Heart left ventricle (tissue), 16 donors: ENCODE data around the gene PPP1R9A. TPM values are rescaled to one million over a fixed set of nuclear protein-coding genes. Genes with fewer than 3 reads are reported as not detected.

Experiments
- ATAC-seq, 4 donors: fragments of 200-7000 bp; cut with Tn5 transposase; one replicate each; pipeline ENCODE4 v1.9.1; 2020 to 2022; ENCODE audit warnings: moderate library complexity in 4 of 4, mild to moderate bottlenecking in 3 of 4, moderate number of reproducible peaks in 1 of 4
- DNase-seq, 5 donors: peaks; one replicate each; pipeline ENCODE4 v3.0.0-alpha.2; 2020
- H3K27ac ChIP-seq, 12 donors: fragments of 200-600 bp; sonication (generic) in 4 of 12; one replicate each; pipeline versions ENCODE4 v1.5.0 to v1.8.0; 2016 to 2022; ENCODE audit warnings: mild to moderate bottlenecking in 2 of 12
- H3K27me3 ChIP-seq, 9 donors: fragments of 200-600 bp; sonication (generic) in 2 of 9; one replicate each; pipeline versions ENCODE4 v1.5.1 to v1.8.0; 2016 to 2022; ENCODE audit warnings: mild to moderate bottlenecking in 3 of 9
- H3K36me3 ChIP-seq, 9 donors: fragments of 200-600 bp; sonication (generic) in 2 of 9; one replicate each; pipeline versions ENCODE4 v1.5.0 to v1.8.0; 2018 to 2022; ENCODE audit warnings: mild to moderate bottlenecking in 2 of 9
- H3K4me1 ChIP-seq, 12 donors: fragments of 200-600 bp; sonication (generic) in 4 of 12; one replicate each; pipeline versions ENCODE4 v1.5.0 to v1.8.0; 2016 to 2022; ENCODE audit warnings: mild to moderate bottlenecking in 3 of 12
- H3K4me3 ChIP-seq, 12 donors: fragments of 200-600 bp; sonication (generic) in 4 of 12; one replicate each; pipeline versions ENCODE4 v1.5.0 to v1.8.0; 2017 to 2022; ENCODE audit warnings: mild to moderate bottlenecking in 9 of 12, moderate library complexity in 4 of 12
- H3K9me3 ChIP-seq, 12 donors: fragments of 200-600 bp; sonication (generic) in 4 of 12; one replicate each; pipeline versions ENCODE4 v1.5.0 to v1.8.0; 2016 to 2022; ENCODE audit warnings: mild to moderate bottlenecking in 1 of 12
- CTCF ChIP-seq, 12 donors: fragments of 200-600 bp; sonication (generic) in 4 of 12; IDR thresholded peaks; one replicate each; pipeline versions ENCODE4 v1.5.0 to v1.8.0; 2018 to 2022; ENCODE audit warnings: antibody characterized with exemption in 12 of 12, mild to moderate bottlenecking in 5 of 12
- POLR2A ChIP-seq, 2 donors: fragments of 450-650 bp; IDR thresholded peaks; one replicate each; pipeline ENCODE4 v1.6.1; 2017; ENCODE audit warnings: antibody characterized with exemption in 2 of 2, mild to moderate bottlenecking in 2 of 2, moderate library complexity in 2 of 2
- WGBS, 4 donors: extraction: QIAGEN DNeasy Blood & Tissue Kit in 2 of 4; methylation state at CpG; one replicate each; pipeline versions ENCODE4 v1.1.5 to v1.1.7; 2013 to 2018; 5-methylcytosine and 5-hydroxymethylcytosine counted together
- intact Hi-C, 10 donors: fragments of 100-400 bp; cut with DNase I; formaldehyde crosslinking; loops; one replicate each; pipeline versions ENCODE4 v1.11.1 to v1.14.2; 2022
- polyA plus RNA-seq, 2 donors: library from polyadenylated mRNA; stranded (reverse); fragments of 200-250 nt; gene quantifications; one replicate each; pipeline ENCODE4 v1.2.3, GENCODE V29; 2013
- total RNA-seq, 9 donors: library from RNA; depleted of rRNA in 2 of 9; stranded (reverse); fragments of >200 nt in 2 of 9; fragmentation: NEBNext Ultra II Directional in 3 of 9; extraction: Animal tissue kit (Norgen Biotek cat#: 25700) in 3 of 9; gene quantifications; one replicate each; pipeline versions ENCODE4 v1.1.0 to v1.2.4, GENCODE V29; 2016 to 2023
- donor health status: ischemic (EF 13 %, LVEDD 7.1; RV severe dilation, severe dysfunction).
- donor health status: healthy with polysubstance abuse.
- donor health status: DM: no; HTN: yes; CAD: no.
- donor health status: DM: no; HTN: no; CAD: no.
- donor health status: ischemic (EF 25% LVEDD 6.9; RV normal size, moderate dysfunction).
- donor health status: ischemic (EF 25% LVEDD 5.7; RV mildly dilated, moderate dysfunction).
- donor health status: healthy.
- donor health status: DM: yes; HTN: yes; CAD: no.
- donor health status: ischemic (EF 35%, LVEDD 5.7; RV mildly dilated, moderate dysfunction).
- donor health status: nonischemic (EF 11% LVEDD 7.7; RV severe dilation, severe dysfunction).
- donor health status: DM: yes; HTN: yes; CAD: no.
- donor health status: PGD.
- donor health status: ischemic (EF 29% LVEDD 5.4; RV normal size, mild dysfunction).
- donor health status: nonischemic (EF 23%, LVEDD 6.1; RV moderate dilation, normal function).

The PPP1R9A gene
- total and polyA plus RNA-seq, 11 donors, result 3.6 to 42.8 (median 30.0) TPM

- no peaks in the 10 kb centered on the region for H3K36me3 ChIP-seq
- intact Hi-C loops, result loop anchor here in 4 of 10 donors (5.0 to 10.0 kb wide), 4 partner anchors 234 to 946 kb away; no protein-coding TSS in a partner anchor
- no peaks in the 10 kb centered on the region for H3K27me3 ChIP-seq
- H3K27ac ChIP-seq, result no peak overlapping the region
- no peak for ATAC-seq
- H3K9me3 ChIP-seq, result no peaks in the 10 kb centered on the region
- H3K4me3 ChIP-seq, result no peak overlapping the region
- DNase-seq, result no peak
- 79 to 84% (median 82%) methylated on average over 1 of the region's 1 CpG for WGBS, 4 donors
- TF ChIP-seq CTCF (IDR thresholded peaks at IDR 0.05) (no peak), POLR2A (IDR thresholded peaks at IDR 0.05) (no peak)
- no peaks in the 10 kb centered on the region for H3K4me1 ChIP-seq
Measured at GRCh38 chr7:95240921-95241320, 333.5 kb downstream of the PPP1R9A start.

GRCh38 chr7:95242266-95242665 is 334.9 kb downstream of the PPP1R9A start:
- intact Hi-C loops, result loop anchor here in 4 of 10 donors (5.0 to 10.0 kb wide), 4 partner anchors 233 to 947 kb away; no protein-coding TSS in a partner anchor
- ATAC-seq (no peak), DNase-seq (no peak)
- Histone ChIP-seq H3K9me3 (no peaks in the 10 kb centered on the region), H3K36me3 (no peaks in the 10 kb centered on the region), H3K27ac (no peak overlapping the region), H3K27me3 (no peaks in the 10 kb centered on the region), H3K4me3 (no peak overlapping the region), H3K4me1 (peaks cover 0 to 6% (median 0%) of the 10 kb centered on the region in 12 donors)
- WGBS, 4 donors, result 18 to 26% (median 23%) methylated on average over 2 of the region's 2 CpGs
- no peak for TF ChIP-seq POLR2A (IDR thresholded peaks at IDR 0.05)
- no peak for TF ChIP-seq CTCF (IDR thresholded peaks at IDR 0.05)

- DNase-seq, result no peak
- H3K4me3 ChIP-seq, result no peak overlapping the region
- H3K4me1 ChIP-seq, result peaks cover 0 to 6% (median 0%) of the 10 kb centered on the region in 12 donors
- TF ChIP-seq CTCF (IDR thresholded peaks at IDR 0.05), result no peak
- no peak for TF ChIP-seq POLR2A (IDR thresholded peaks at IDR 0.05)
- no peak overlapping the region for H3K27ac ChIP-seq
- no peaks in the 10 kb centered on the region for H3K9me3 ChIP-seq
- intact Hi-C loops, result loop anchor here in 8 of 10 donors (5.0 to 10.0 kb wide), 6 partner anchors 230 to 957 kb away; no protein-coding TSS in a partner anchor
- ATAC-seq, result no peak
- H3K36me3 ChIP-seq, result no peaks in the 10 kb centered on the region
- no peaks in the 10 kb centered on the region for H3K27me3 ChIP-seq
Measured at GRCh38 chr7:95244616-95245015, 337.2 kb downstream of the PPP1R9A start.

GRCh38 chr7:95245828-95246500 is 338.6 kb downstream of the PPP1R9A start:
- Histone ChIP-seq H3K27ac (no peak overlapping the region), H3K4me3 (no peak overlapping the region), H3K36me3 (no peaks in the 10 kb centered on the region), H3K4me1 (peaks cover 0 to 6% (median 0%) of the 10 kb centered on the region in 12 donors), H3K27me3 (no peaks in the 10 kb centered on the region), H3K9me3 (no peaks in the 10 kb centered on the region)
- TF ChIP-seq POLR2A (IDR thresholded peaks at IDR 0.05), result no peak
- TF ChIP-seq CTCF (IDR thresholded peaks at IDR 0.05), result no peak
- no peak for ATAC-seq
- DNase-seq, result no peak
- intact Hi-C loops, result loop anchor here in 7 of 10 donors (5.0 to 10.0 kb wide), 6 partner anchors 229 to 959 kb away; no protein-coding TSS in a partner anchor
- WGBS, 4 donors, result 81 to 90% (median 85%) methylated on average over 5 of the region's 5 CpGs
